ENCODE data around the gene LHX3.
A peak's percentile ranks its signal among the peaks of the same experiment; 100 is the strongest.

The LHX3 gene

DNA sequence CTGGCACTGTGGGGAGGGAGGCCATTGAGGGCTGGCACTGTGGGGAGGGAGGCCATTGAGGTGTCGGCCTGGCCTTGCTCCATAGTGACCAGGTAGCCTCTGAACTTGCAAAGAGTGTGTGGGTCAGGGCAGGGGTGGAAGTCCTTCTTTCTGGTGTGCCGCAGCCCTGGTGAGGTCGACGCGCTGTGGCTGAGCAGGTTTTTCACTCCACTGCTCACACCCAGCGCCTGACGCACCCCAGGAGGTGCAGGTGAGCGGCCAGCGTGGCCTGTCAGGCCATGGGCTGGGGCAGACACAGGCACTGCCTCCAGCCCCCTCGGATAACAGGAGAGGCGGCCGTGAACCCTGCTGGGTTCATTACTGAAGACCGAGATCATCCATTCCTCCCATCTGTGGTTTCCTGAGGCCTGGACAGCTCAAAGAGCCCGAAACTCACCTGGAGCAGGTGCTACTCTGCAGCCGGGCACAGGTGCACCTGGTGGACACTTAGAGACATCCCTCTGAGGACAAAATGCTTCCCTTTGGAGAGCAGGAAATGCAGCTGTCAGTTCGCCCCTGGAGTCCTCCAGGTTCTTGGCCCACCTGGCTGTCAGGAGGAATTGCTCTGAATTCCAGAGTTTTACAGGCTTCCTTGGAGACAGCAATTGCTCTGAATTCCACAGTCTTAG lies 32.4 kb downstream of the LHX3 start:
- H3K4me3 Mint-ChIP-seq: no peak overlapping the region
- H3K9me3 Mint-ChIP-seq: no peaks in the 10 kb centered on the region

DNA sequence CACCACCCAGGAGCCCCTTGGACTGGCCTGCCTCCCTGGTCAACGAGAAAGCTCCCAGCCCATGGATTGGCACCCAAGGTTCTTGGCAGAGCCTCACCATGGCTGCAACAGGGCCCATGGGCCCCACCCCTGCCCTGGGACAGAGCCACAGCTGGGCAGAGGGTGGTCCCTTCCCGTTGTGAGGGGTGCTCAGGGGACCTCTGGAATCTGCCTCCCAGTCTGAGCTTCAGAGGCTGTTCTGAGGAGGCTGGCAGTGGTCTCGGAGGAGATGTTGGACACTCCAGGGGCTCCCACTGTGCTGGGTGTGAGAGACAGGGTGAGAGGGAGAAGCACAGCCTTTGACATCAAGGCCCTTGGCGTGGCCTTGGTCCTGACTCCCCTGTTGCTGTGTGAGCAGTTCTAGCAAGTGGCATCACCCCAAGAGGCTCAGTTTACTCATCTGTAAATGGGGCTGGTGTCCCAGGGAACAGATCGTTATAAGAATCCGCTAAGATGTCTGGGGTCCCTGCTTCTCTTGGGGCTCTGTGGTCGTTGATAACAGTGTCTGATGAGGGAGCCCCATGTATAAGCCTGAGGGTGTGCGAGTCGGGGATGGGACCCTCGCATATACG lies 33.0 kb downstream of the LHX3 start:
- peaks cover 23 to 46% of the 10 kb centered on the region in 2 donors for H3K27me3 Mint-ChIP-seq
- DNase-seq (no peak), ATAC-seq (replicated peaks) (no peak)
- no peak overlapping the region for H3K4me3 Mint-ChIP-seq
- no peaks in the 10 kb centered on the region for H3K4me1 Mint-ChIP-seq (ENCODE audit: low read depth in 2 of 2)
- H3K36me3 Mint-ChIP-seq (ENCODE audit: insufficient read depth): no peaks in the 10 kb centered on the region
- no peak overlapping the region for H3K27ac Mint-ChIP-seq
- H3K9me3 Mint-ChIP-seq: no peaks in the 10 kb centered on the region

More for the DNA sequence above, 32.4 kb downstream of the LHX3 start:
- Mint-ChIP-seq H3K27ac (no peak overlapping the region), H3K4me1 (ENCODE audit: low read depth in 2 of 2) (no peaks in the 10 kb centered on the region), H3K36me3 (ENCODE audit: insufficient read depth) (no peaks in the 10 kb centered on the region), H3K27me3 (peaks cover 23 to 53% of the 10 kb centered on the region in 2 donors)
- DNase-seq (no peak), ATAC-seq (replicated peaks) (no peak)

DNA sequence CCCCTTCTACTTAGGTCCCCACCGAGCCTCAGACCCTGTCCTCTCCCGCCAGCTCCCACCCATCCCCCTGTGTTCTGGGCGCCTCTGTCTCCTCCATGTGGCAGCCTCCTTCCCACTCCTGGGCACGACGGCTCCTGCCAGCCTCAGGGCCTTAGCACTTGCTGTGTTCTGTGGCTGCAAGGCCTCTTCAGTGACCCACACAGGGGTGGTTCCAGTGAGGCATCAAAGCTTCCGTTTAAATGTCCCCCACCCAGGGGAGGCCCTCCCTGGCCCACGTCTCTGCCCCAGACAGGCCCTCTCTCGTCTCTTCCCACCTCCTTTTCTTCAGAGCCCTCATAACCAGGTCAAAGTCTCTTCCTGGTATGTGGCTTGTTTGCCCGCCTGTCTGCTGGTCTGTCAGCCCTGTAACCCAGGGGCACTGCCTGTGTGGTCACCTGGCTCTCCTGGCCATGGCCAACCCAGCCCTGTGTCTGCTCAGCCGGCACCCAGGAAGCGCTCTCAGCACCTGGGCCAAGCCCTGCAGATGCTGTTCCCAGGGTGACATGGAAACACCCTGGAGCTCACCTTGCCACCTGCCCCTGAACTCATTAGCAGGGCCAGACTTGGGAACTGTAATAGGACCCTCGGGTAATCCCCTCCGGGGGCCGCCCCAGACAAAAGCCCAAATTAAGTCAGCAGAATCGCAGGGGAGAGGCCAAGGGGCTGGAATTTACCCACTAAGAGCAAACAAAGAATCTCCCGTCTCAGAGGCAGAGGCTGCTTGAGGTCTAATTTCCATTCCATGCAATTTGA lies 33.7 kb downstream of the LHX3 start:
- Mint-ChIP-seq H3K27me3 (peaks cover 23 to 46% of the 10 kb centered on the region in 2 donors), H3K4me3 (no peak overlapping the region), H3K4me1 (ENCODE audit: low read depth in 2 of 2) (no peaks in the 10 kb centered on the region), H3K9me3 (no peaks in the 10 kb centered on the region), H3K36me3 (ENCODE audit: insufficient read depth) (no peaks in the 10 kb centered on the region), H3K27ac (peak overlapping the region in 1 of 2 donors; percentile 20)
- DNase-seq (no peak), ATAC-seq (replicated peaks) (no peak)

DNA sequence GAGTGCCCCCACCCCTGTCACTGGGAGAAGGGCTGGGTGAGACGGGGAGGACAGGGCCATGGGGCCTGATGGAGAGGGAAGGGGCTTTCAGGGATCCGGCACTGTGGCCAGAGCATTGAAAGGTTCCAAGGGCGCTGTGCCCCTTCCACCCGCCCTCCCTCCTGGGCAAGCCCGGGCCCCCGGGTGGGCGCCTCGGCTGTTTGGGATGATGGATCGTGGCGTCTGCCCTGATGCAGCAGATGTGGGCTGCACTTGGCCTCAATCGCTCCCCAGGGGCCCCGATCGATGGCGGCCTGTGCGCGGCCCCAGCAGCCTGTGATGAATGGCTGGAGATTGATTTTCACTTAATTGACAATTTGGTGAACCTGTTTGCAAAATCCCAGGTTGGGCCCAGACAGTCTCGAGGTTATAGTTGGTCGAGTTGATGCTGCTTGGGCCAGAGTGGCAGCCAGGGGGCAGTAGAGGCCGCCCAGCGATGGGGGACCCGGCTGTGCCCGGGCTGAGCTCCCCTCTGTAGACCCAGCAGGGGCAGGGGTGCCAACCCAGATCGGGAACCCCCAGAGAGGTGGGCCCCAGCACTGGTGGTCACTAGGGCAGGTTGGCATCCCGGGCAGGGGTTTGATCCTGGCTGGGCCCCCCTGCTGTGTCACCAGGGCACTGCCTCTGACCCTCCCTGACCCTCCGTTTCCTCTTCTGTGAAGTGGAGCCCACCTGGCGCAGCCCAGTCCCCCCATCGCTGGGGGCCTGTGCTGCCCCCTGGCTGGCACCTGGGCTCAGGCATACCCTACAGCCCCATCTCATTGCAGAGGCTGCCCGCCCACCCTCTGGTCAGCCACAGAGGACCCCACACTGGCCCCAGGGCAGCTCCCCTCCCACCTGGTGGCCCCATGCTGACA lies 34.7 kb downstream of the LHX3 start:
- Mint-ChIP-seq H3K9me3 (no peaks in the 10 kb centered on the region), H3K27me3 (peaks cover 23 to 46% of the 10 kb centered on the region in 2 donors), H3K4me1 (ENCODE audit: low read depth in 2 of 2) (no peaks in the 10 kb centered on the region), H3K27ac (peak overlapping the region in 1 of 2 donors; percentile 20), H3K4me3 (no peak overlapping the region), H3K36me3 (ENCODE audit: insufficient read depth) (no peaks in the 10 kb centered on the region)
- ATAC-seq (replicated peaks) (peak; percentile 48), DNase-seq (peak; percentile 22 to 33 (median 27))

DNA sequence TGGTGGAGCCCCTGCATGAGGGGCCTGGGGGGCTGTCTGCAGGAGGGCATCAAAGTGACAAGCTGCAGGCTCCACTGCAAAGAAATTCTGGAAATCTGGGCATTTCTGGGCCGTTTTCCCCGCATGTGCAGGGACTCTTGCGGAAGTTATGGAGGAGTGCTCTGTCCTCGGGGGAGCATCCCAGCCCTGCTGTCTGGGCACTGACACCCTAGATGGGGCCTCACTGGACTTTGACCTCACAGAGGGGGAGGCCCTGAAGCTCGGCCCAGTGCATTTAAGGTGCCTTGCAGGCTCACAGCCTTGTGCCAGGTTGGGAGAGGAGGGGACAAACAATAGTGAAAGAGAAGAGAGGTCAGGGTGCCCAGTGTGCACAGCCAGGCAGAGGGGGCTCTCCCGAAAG lies 35.4 kb downstream of the LHX3 start:
- Mint-ChIP-seq H3K4me1 (ENCODE audit: low read depth in 2 of 2) (no peaks in the 10 kb centered on the region), H3K4me3 (no peak overlapping the region), H3K9me3 (no peaks in the 10 kb centered on the region), H3K36me3 (ENCODE audit: insufficient read depth) (no peaks in the 10 kb centered on the region), H3K27ac (no peak overlapping the region), H3K27me3 (peaks cover 23 to 46% of the 10 kb centered on the region in 2 donors)
- no peak for DNase-seq
- ATAC-seq (replicated peaks): no peak

DNA sequence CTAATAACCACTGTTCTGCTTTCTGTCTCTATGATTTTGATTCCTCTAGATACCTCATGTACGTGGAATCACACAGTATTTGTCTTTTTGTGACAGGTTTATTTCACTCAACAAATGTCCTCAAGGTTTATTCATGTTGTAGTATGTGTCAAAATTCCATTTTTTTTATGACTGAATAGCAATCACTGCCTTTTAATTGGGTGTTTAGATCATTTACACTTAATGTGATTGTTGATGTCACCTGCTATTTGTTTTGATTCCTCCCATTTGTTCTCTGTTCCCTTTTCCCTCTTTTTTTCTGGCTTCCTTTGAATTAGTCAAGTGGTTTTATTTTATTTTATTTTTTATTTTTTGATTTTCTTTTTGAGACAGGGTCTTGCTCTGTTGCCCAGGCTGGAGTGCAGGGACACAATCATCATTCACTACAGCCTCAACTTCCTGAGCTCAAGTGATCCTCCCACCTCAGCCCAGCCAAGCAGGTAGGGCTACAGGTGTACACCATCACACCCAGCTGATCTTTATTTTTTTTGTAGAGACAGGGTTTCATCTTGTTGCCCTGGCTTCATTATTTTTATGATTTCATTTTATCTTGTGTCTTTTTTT lies 41.6 kb downstream of the LHX3 start:
- Mint-ChIP-seq H3K4me1 (ENCODE audit: low read depth in 2 of 2) (no peaks in the 10 kb centered on the region), H3K36me3 (ENCODE audit: insufficient read depth) (no peaks in the 10 kb centered on the region), H3K4me3 (no peak overlapping the region), H3K27ac (no peak overlapping the region), H3K9me3 (peaks cover 0 to 3% of the 10 kb centered on the region in 2 donors), H3K27me3 (peaks cover 9 to 33% of the 10 kb centered on the region in 2 donors)
- no peak for ATAC-seq (replicated peaks)
- no peak for DNase-seq

DNA sequence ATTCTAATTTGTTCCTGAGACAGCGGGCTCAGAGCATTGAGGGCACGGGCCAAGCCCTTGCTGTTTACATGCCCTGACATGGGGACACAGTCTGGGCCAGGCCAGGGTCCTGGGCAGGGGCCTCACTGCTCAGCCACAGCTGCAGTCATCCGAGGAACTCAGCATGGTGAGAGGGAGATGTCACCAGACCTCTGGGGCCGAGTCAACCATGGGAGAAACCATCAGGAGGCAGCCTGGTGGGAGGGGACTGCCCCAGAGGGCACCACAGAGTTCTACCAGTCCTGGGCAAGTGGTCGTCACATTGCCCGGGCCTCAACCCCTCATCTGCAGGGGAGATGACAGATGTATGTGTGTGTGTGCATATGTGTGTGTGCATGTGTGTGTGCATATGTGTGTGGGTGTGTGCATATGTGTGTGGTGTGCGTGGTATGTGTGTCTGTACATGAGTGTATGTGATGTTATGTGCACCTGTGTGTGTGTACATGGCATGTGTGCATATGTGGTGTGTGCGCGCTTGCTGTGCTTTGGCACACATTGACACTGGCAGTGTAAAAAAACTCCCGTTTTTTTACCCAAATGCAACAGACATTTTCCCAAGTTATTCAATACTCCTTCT lies 43.8 kb downstream of the LHX3 start:
- DNase-seq (no peak), ATAC-seq (replicated peaks) (no peak)
- peaks cover 0 to 3% of the 10 kb centered on the region in 2 donors for H3K9me3 Mint-ChIP-seq
- no peak overlapping the region for H3K27ac Mint-ChIP-seq
- peaks cover 8 to 44% of the 10 kb centered on the region in 2 donors for H3K27me3 Mint-ChIP-seq
- H3K4me1 Mint-ChIP-seq (ENCODE audit: low read depth in 2 of 2): no peaks in the 10 kb centered on the region
- peaks cover 2% of the 10 kb centered on the region for H3K36me3 Mint-ChIP-seq (ENCODE audit: insufficient read depth)
- H3K4me3 Mint-ChIP-seq: no peak overlapping the region

DNA sequence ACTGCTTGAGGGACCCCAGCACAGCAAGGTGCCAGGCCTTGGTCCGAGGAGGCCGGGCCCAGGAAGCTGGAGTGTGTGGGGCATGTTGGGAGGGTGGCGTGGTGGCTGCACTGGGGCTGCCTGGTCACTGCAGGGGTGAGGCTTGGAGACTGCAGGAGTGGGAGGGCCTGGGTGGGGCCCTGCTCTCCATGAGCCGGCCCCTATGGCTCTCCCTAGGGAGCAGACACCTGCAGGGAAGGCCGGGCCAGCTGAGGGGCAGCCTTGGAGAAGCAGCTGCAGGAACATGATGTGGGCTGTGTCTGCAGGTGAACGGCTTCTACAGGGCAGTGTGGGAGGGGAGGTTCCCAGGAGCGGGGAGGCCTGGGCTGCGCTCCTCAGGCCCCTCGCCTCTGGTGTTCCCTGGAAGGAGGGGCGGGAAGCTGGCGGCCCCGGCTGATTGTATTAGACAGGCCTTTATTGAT lies 44.5 kb downstream of the LHX3 start:
- Mint-ChIP-seq H3K9me3 (peaks cover 0 to 3% of the 10 kb centered on the region in 2 donors), H3K4me3 (no peak overlapping the region), H3K4me1 (ENCODE audit: low read depth in 2 of 2) (no peaks in the 10 kb centered on the region), H3K36me3 (ENCODE audit: insufficient read depth) (peaks cover 4% of the 10 kb centered on the region), H3K27me3 (peaks cover 15 to 50% of the 10 kb centered on the region in 2 donors), H3K27ac (no peak overlapping the region)
- ATAC-seq (replicated peaks): no peak
- DNase-seq: no peak

DNA sequence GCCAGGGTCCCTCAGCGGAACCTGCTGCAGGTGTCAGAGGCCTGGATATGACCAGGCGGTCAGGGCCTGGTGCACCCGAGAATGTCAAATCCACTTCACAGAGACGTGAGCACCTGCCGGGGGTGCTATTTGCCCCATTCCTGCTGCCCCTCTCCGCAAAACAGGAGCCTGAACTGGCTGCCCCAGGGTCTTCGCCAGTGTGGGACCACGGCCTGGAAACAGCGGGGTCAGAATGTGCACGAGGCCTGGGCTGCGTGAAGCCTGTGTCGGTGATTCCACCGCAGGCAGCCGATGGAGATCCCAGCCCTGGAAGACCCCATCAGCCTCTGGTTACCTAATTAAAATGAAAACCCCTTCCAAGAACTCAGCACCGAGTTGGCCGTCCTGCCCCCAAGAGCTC lies 45.1 kb downstream of the LHX3 start:
- no peak for ATAC-seq (replicated peaks)
- no peak overlapping the region for H3K4me3 Mint-ChIP-seq

DNA sequence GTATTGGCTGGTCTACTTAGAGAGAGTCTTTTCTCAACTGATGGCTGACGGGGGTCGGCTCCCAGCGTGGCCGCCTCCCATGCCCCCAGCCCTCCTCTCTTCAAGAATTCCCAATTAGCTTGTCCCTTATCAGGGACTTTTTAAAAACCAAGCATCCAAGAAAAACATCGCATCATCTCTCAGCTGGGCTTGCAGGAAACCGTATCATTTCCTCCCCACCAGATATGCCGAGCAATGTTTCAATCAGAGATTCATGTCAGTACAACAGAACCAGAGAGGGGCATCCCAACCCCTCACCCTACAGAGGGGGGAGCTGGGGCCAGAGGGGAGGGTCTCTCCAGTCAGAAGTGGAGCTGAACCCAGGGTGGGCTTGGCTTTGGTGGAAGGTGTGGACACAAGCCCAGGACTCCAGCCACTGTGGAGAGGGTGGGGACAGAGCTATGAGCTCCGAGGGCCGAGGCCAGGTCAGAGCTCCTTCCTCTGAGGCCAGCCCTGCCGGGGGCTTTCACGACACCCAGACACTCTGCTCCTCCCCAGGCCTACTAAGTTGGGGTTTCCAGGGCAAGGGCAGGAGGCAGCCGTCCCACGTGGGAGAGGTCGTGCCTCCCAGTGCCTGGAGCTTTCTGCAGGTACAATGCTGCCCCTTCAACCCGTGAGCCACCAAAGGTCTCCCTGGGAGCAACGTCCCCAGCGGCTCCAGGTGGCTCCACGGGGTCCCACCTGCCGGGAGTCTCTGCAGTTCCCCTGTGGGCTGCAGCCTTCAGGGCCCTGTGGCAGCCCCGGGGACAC lies 47.3 kb downstream of the LHX3 start:
- no peaks in the 10 kb centered on the region for H3K4me1 Mint-ChIP-seq (ENCODE audit: low read depth in 2 of 2)
- no peak overlapping the region for H3K27ac Mint-ChIP-seq
- ATAC-seq (replicated peaks) (no peak), DNase-seq (no peak)
- H3K4me3 Mint-ChIP-seq: no peak overlapping the region
- H3K27me3 Mint-ChIP-seq: peaks cover 23 to 59% of the 10 kb centered on the region in 2 donors
- peaks cover 4% of the 10 kb centered on the region for H3K36me3 Mint-ChIP-seq (ENCODE audit: insufficient read depth)
- no peaks in the 10 kb centered on the region for H3K9me3 Mint-ChIP-seq

More for the DNA sequence above, 45.1 kb downstream of the LHX3 start:
- no peak for DNase-seq
- H3K27ac Mint-ChIP-seq: no peak overlapping the region
- H3K36me3 Mint-ChIP-seq (ENCODE audit: insufficient read depth): peaks cover 4% of the 10 kb centered on the region
- H3K27me3 Mint-ChIP-seq: peaks cover 21 to 56% of the 10 kb centered on the region in 2 donors
- H3K9me3 Mint-ChIP-seq: peaks cover 0 to 3% of the 10 kb centered on the region in 2 donors
- no peaks in the 10 kb centered on the region for H3K4me1 Mint-ChIP-seq (ENCODE audit: low read depth in 2 of 2)

DNA sequence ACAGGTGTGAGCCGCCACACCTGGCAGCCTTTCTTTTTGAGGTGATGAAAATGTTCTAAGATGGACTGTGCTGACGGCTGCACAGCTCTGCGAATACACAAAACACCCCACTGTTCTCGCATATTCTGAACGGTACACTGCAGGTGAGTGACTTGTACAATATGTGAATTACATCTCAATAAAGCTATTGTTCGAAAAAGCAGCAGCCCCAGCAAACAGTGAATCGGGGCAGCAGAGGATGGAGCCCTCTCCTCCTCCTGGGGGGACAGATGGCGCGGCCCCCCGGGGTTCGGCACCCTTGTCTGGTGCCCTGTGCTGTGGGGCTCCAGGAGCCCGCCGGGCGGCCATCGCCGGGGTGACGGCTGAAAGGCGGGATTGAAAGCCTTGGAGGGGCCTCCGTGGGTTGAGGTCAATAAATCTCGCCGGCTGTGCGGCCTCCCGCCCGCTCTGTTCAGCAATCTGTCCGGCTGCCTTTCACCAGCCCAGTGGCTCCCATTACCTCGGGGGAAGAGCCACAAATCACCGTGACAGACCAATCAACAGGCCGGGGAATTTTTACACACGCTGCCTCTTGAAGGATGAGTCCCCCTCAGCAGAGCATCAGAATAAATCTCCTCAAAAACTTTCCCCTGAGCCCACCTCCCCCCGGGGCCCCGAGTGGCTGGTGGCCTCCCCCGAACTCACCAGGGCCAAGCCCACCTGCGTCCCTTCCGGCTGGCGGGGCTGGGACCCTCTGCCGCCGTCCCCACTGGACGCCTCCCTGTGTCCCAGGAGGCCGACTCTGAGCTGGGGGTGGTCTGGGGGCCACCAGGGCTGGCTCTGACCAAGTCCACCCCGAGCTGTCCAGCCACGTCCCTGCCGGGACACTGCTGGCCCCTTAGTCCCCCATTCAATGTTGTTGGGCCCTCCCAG lies 48.5 kb downstream of the LHX3 start:
- no peak for ATAC-seq (replicated peaks)
- Mint-ChIP-seq H3K36me3 (ENCODE audit: insufficient read depth) (peaks cover 4% of the 10 kb centered on the region), H3K4me3 (no peak overlapping the region), H3K27ac (no peak overlapping the region), H3K27me3 (peaks cover 23 to 59% of the 10 kb centered on the region in 2 donors), H3K9me3 (no peaks in the 10 kb centered on the region), H3K4me1 (ENCODE audit: low read depth in 2 of 2) (peaks cover 0 to 2% of the 10 kb centered on the region in 2 donors)
- DNase-seq: no peak

Data from effector memory CD8-positive, alpha-beta T cell (primary cell).